GM12892 (cell line): ENCODE data around the gene TMA16.

Experiments used
- POLR2A ChIP-seq: IDR thresholded peaks from 2 replicates; pipeline ENCODE4 v1.6.1; 2011; ENCODE audit warnings: low read depth, low read length, control low read depth
- POLR2AphosphoS5 ChIP-seq: IDR thresholded peaks from 2 replicates; pipeline ENCODE4 v1.6.1; 2011; ENCODE audit warnings: low read depth, low read length, control low read depth
- TAF1 ChIP-seq: IDR thresholded peaks from 2 replicates; pipeline ENCODE4 v1.6.1; 2011; ENCODE audit warnings: low read depth, mild to moderate bottlenecking, control low read depth, low read length, borderline replicate concordance

- TF ChIP-seq TAF1 (no peak), POLR2AphosphoS5 (no peak), POLR2A (no peak)
Observed at GRCh38 chr4:163548481-163549243, 54.2 kb downstream of the TMA16 start.
